GM12892 (cell line): ENCODE data around the gene EIF3B.

Experiments used
- POLR2A ChIP-seq: IDR thresholded peaks from 2 replicates; pipeline ENCODE4 v1.6.1; 2011; ENCODE audit warnings: low read depth, low read length, control low read depth
- POLR2AphosphoS5 ChIP-seq: IDR thresholded peaks from 2 replicates; pipeline ENCODE4 v1.6.1; 2011; ENCODE audit warnings: low read depth, low read length, control low read depth

GRCh38 chr7:2379821-2380450, 25.3 kb downstream of the EIF3B start:
- TF ChIP-seq POLR2A (no peak), POLR2AphosphoS5 (no peak; the same call in 1 of the 2 replicates)
